Activated CD4-positive, alpha-beta T cell treated with anti-CD3 and anti-CD28 coated beads, Interleukin-2, amount 10 ng/mL, durations not matched to agents 24 days and 14 days (primary cell): ENCODE data around the gene GPATCH2. TPM values are rescaled to one million over a fixed set of nuclear protein-coding genes. Genes with fewer than 3 reads are reported as not detected.
"Not testable (repeated sequence)": the region's sequence is repeated elsewhere in the genome, so short reads cannot be mapped to it uniquely, and the experiment has no call there.

Experiments used
- DNase-seq: peaks from one replicate; pipeline ENCODE4 v3.0.0; 2022
- H3K27ac Mint-ChIP-seq: one replicate; pipeline ENCODE4 v1.8.0; 2022; ENCODE audit warnings: mild to moderate bottlenecking, mixed read lengths
- H3K27me3 Mint-ChIP-seq: one replicate; pipeline ENCODE4 v1.8.0; 2022; ENCODE audit warnings: mixed read lengths
- H3K36me3 Mint-ChIP-seq: one replicate; pipeline ENCODE4 v1.8.0; 2022; ENCODE audit warnings: low read depth, mild to moderate bottlenecking, mixed read lengths
- H3K4me1 Mint-ChIP-seq: one replicate; pipeline ENCODE4 v1.8.0; 2021; ENCODE audit warnings: mixed read lengths
- H3K4me3 Mint-ChIP-seq: one replicate; pipeline ENCODE4 v1.8.0; 2022; ENCODE audit warnings: mild to moderate bottlenecking, moderate library complexity, mixed read lengths
- H3K9me3 Mint-ChIP-seq: one replicate; pipeline ENCODE4 v1.8.0; 2021; ENCODE audit warnings: mixed read lengths
- intact Hi-C: fragments of 100-400 bp; cut with micrococcal nuclease; formaldehyde crosslinking; loops from one replicate; pipeline ENCODE4 v1.15.1; 2023
- total RNA-seq: library from RNA; stranded (reverse); gene quantifications from 2 replicates; pipeline ENCODE4 v1.2.3, GENCODE V29; 2022

GPATCH2 gene
- total RNA-seq, 1 donor from 2014 or later = 12.1 TPM

GRCh38 chr1:217617126-217617525, 13.8 kb downstream of the GPATCH2 start:
- no peaks in the 10 kb centered on the region for H3K27me3 Mint-ChIP-seq
- intact Hi-C loops = no loop called here
- H3K27ac Mint-ChIP-seq = no peak overlapping the region
- DNase-seq = no peak
- H3K4me1 Mint-ChIP-seq = peaks cover 15% of the 10 kb centered on the region
- H3K9me3 Mint-ChIP-seq = no peaks in the 10 kb centered on the region
- peaks cover 19% of the 10 kb centered on the region for H3K36me3 Mint-ChIP-seq
- no peak overlapping the region for H3K4me3 Mint-ChIP-seq

GRCh38 chr1:217614200-217614712, 16.6 kb downstream of the GPATCH2 start:
- H3K27me3 Mint-ChIP-seq = no peaks in the 10 kb centered on the region
- no peak overlapping the region for H3K27ac Mint-ChIP-seq
- intact Hi-C loops = no loop called here
- H3K4me1 Mint-ChIP-seq = no peaks in the 10 kb centered on the region
- DNase-seq = no peak
- peaks cover 14% of the 10 kb centered on the region for H3K36me3 Mint-ChIP-seq
- no peaks in the 10 kb centered on the region for H3K9me3 Mint-ChIP-seq
- no peak overlapping the region for H3K4me3 Mint-ChIP-seq

- Mint-ChIP-seq H3K36me3 (peaks cover 15% of the 10 kb centered on the region), H3K4me1 (no peaks in the 10 kb centered on the region), H3K4me3 (no peak overlapping the region), H3K27ac (no peak overlapping the region), H3K9me3 (no peaks in the 10 kb centered on the region), H3K27me3 (no peaks in the 10 kb centered on the region)
- intact Hi-C loops = no loop called here
- DNase-seq = no peak
Measured at GRCh38 chr1:217605390-217605789, 25.5 kb downstream of the GPATCH2 start.

- no peaks in the 10 kb centered on the region for H3K4me1 Mint-ChIP-seq
- intact Hi-C loops = no loop called here
- H3K9me3 Mint-ChIP-seq = no peaks in the 10 kb centered on the region
- no peak overlapping the region for H3K4me3 Mint-ChIP-seq
- peaks cover 9% of the 10 kb centered on the region for H3K36me3 Mint-ChIP-seq
- H3K27ac Mint-ChIP-seq = no peak overlapping the region
- DNase-seq = no peak
- H3K27me3 Mint-ChIP-seq = no peaks in the 10 kb centered on the region
Measured at GRCh38 chr1:217602380-217602779, 28.5 kb downstream of the GPATCH2 start.

GRCh38 chr1:217599154-217599553, 31.7 kb downstream of the GPATCH2 start:
- H3K9me3 Mint-ChIP-seq = no peaks in the 10 kb centered on the region
- intact Hi-C loops = no loop called here

GRCh38 chr1:217590598-217590997, 40.3 kb downstream of the GPATCH2 start:
- no peaks in the 10 kb centered on the region for H3K36me3 Mint-ChIP-seq
- no peak overlapping the region for H3K27ac Mint-ChIP-seq
- DNase-seq = no peak
- H3K4me3 Mint-ChIP-seq = no peak overlapping the region
- H3K4me1 Mint-ChIP-seq = no peaks in the 10 kb centered on the region
- intact Hi-C loops = no loop called here
- H3K9me3 Mint-ChIP-seq = no peaks in the 10 kb centered on the region
- no peaks in the 10 kb centered on the region for H3K27me3 Mint-ChIP-seq

More at GRCh38 chr1:217599154-217599553, 31.7 kb downstream of the GPATCH2 start:
- H3K27ac Mint-ChIP-seq = no peak overlapping the region
- H3K4me3 Mint-ChIP-seq = no peak overlapping the region
- no peak for DNase-seq
- H3K4me1 Mint-ChIP-seq = no peaks in the 10 kb centered on the region
- peaks cover 5% of the 10 kb centered on the region for H3K36me3 Mint-ChIP-seq
- no peaks in the 10 kb centered on the region for H3K27me3 Mint-ChIP-seq

GRCh38 chr1:217586586-217586985, 44.3 kb downstream of the GPATCH2 start:
- Mint-ChIP-seq H3K36me3 (no peaks in the 10 kb centered on the region), H3K27ac (no peak overlapping the region), H3K4me1 (no peaks in the 10 kb centered on the region), H3K27me3 (no peaks in the 10 kb centered on the region), H3K4me3 (no peak overlapping the region), H3K9me3 (no peaks in the 10 kb centered on the region)
- intact Hi-C loops = no loop called here
- DNase-seq = no peak

GRCh38 chr1:217585577-217585976, 45.3 kb downstream of the GPATCH2 start:
- intact Hi-C loops = no loop called here
- no peaks in the 10 kb centered on the region for H3K9me3 Mint-ChIP-seq
- no peaks in the 10 kb centered on the region for H3K36me3 Mint-ChIP-seq

GRCh38 chr1:217584286-217584811, 46.5 kb downstream of the GPATCH2 start:
- H3K4me1 Mint-ChIP-seq, H3K27ac Mint-ChIP-seq, intact Hi-C loops, H3K27me3 Mint-ChIP-seq, H3K4me3 Mint-ChIP-seq, DNase-seq, H3K36me3 Mint-ChIP-seq, H3K9me3 Mint-ChIP-seq: not testable (repeated sequence)

More at GRCh38 chr1:217585577-217585976, 45.3 kb downstream of the GPATCH2 start:
- no peaks in the 10 kb centered on the region for H3K27me3 Mint-ChIP-seq
- no peak overlapping the region for H3K27ac Mint-ChIP-seq
- no peak for DNase-seq
- no peak overlapping the region for H3K4me3 Mint-ChIP-seq
- H3K4me1 Mint-ChIP-seq = no peaks in the 10 kb centered on the region

GRCh38 chr1:217577336-217577735, 53.6 kb downstream of the GPATCH2 start:
- H3K27ac Mint-ChIP-seq = no peak overlapping the region
- H3K4me1 Mint-ChIP-seq = no peaks in the 10 kb centered on the region
- H3K4me3 Mint-ChIP-seq = no peak overlapping the region
- no peaks in the 10 kb centered on the region for H3K27me3 Mint-ChIP-seq
- H3K36me3 Mint-ChIP-seq = no peaks in the 10 kb centered on the region
- no peaks in the 10 kb centered on the region for H3K9me3 Mint-ChIP-seq
- intact Hi-C loops = no loop called here
- DNase-seq = no peak

GRCh38 chr1:217574265-217574949, 56.5 kb downstream of the GPATCH2 start:
- Mint-ChIP-seq H3K4me1 (no peaks in the 10 kb centered on the region), H3K27ac (no peak overlapping the region), H3K36me3 (no peaks in the 10 kb centered on the region), H3K27me3 (no peaks in the 10 kb centered on the region), H3K9me3 (no peaks in the 10 kb centered on the region), H3K4me3 (no peak overlapping the region)
- intact Hi-C loops = no loop called here
- no peak for DNase-seq

- no peaks in the 10 kb centered on the region for H3K36me3 Mint-ChIP-seq
- H3K27me3 Mint-ChIP-seq = no peaks in the 10 kb centered on the region
- no peak for DNase-seq
- intact Hi-C loops = no loop called here
- no peak overlapping the region for H3K27ac Mint-ChIP-seq
- no peak overlapping the region for H3K4me3 Mint-ChIP-seq
- no peaks in the 10 kb centered on the region for H3K4me1 Mint-ChIP-seq
- H3K9me3 Mint-ChIP-seq = no peaks in the 10 kb centered on the region
Measured at GRCh38 chr1:217569021-217569420, 61.9 kb downstream of the GPATCH2 start.

- Mint-ChIP-seq H3K4me1 (no peaks in the 10 kb centered on the region), H3K4me3 (no peak overlapping the region), H3K36me3 (no peaks in the 10 kb centered on the region), H3K27me3 (no peaks in the 10 kb centered on the region), H3K9me3 (no peaks in the 10 kb centered on the region), H3K27ac (no peak overlapping the region)
- no peak for DNase-seq
- intact Hi-C loops = no loop called here
Measured at GRCh38 chr1:217568200-217568599, 62.7 kb downstream of the GPATCH2 start.

- Mint-ChIP-seq H3K9me3 (no peaks in the 10 kb centered on the region), H3K36me3 (no peaks in the 10 kb centered on the region), H3K4me1 (no peaks in the 10 kb centered on the region), H3K4me3 (no peak overlapping the region), H3K27me3 (no peaks in the 10 kb centered on the region), H3K27ac (no peak overlapping the region)
- DNase-seq = no peak
- intact Hi-C loops = no loop called here
Measured at GRCh38 chr1:217564833-217565232, 66.1 kb downstream of the GPATCH2 start.

- Mint-ChIP-seq H3K4me3 (no peak overlapping the region), H3K9me3 (peaks cover 3% of the 10 kb centered on the region), H3K27ac (no peak overlapping the region), H3K4me1 (no peaks in the 10 kb centered on the region), H3K27me3 (no peaks in the 10 kb centered on the region), H3K36me3 (no peaks in the 10 kb centered on the region)
- no peak for DNase-seq
- intact Hi-C loops = no loop called here
Measured at GRCh38 chr1:217564207-217564606, 66.7 kb downstream of the GPATCH2 start.
